Astrocyte of the spinal cord (primary cell): ENCODE results near the gene ACY1.

Experiments
- DNase-seq: peaks from one replicate; pipeline ENCODE4 v3.0.0; 2011; ENCODE audit warnings: low read depth, low spot score
- H3K4me3 ChIP-seq: 2 replicates; pipeline ENCODE4 v1.5.1; 2011; ENCODE audit warnings: low read depth, mild to moderate bottlenecking, low read length, moderate library complexity
- in situ Hi-C: cut with HindIII; loops from 2 replicates; pipeline ENCODE4 v1.10.0; 2017; ENCODE audit warnings: low sequenced_read_pairs
- TF ChIP-seq, protein P1 (sequence below): IDR thresholded peaks from 2 replicates; pipeline ENCODE4 v1.5.1; 2012; ENCODE audit warnings: low read depth, mild to moderate bottlenecking, low read length, inconsistent platforms

The ACY1 gene

GRCh38 chr3:51937611-51938450, 45.5 kb upstream of the ACY1 start:
- TF ChIP-seq, protein P1, sequence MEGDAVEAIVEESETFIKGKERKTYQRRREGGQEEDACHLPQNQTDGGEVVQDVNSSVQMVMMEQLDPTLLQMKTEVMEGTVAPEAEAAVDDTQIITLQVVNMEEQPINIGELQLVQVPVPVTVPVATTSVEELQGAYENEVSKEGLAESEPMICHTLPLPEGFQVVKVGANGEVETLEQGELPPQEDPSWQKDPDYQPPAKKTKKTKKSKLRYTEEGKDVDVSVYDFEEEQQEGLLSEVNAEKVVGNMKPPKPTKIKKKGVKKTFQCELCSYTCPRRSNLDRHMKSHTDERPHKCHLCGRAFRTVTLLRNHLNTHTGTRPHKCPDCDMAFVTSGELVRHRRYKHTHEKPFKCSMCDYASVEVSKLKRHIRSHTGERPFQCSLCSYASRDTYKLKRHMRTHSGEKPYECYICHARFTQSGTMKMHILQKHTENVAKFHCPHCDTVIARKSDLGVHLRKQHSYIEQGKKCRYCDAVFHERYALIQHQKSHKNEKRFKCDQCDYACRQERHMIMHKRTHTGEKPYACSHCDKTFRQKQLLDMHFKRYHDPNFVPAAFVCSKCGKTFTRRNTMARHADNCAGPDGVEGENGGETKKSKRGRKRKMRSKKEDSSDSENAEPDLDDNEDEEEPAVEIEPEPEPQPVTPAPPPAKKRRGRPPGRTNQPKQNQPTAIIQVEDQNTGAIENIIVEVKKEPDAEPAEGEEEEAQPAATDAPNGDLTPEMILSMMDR, result no peak
- no peak for DNase-seq
- in situ Hi-C loops, result no loop called here
- H3K4me3 ChIP-seq, result no peak overlapping the region

GRCh38 chr3:51938780-51939425, 44.4 kb upstream of the ACY1 start:
- H3K4me3 ChIP-seq, result no peak overlapping the region
- DNase-seq, result no peak
- TF ChIP-seq, protein P1, result no peak
- in situ Hi-C loops, result no loop called here

DNA sequence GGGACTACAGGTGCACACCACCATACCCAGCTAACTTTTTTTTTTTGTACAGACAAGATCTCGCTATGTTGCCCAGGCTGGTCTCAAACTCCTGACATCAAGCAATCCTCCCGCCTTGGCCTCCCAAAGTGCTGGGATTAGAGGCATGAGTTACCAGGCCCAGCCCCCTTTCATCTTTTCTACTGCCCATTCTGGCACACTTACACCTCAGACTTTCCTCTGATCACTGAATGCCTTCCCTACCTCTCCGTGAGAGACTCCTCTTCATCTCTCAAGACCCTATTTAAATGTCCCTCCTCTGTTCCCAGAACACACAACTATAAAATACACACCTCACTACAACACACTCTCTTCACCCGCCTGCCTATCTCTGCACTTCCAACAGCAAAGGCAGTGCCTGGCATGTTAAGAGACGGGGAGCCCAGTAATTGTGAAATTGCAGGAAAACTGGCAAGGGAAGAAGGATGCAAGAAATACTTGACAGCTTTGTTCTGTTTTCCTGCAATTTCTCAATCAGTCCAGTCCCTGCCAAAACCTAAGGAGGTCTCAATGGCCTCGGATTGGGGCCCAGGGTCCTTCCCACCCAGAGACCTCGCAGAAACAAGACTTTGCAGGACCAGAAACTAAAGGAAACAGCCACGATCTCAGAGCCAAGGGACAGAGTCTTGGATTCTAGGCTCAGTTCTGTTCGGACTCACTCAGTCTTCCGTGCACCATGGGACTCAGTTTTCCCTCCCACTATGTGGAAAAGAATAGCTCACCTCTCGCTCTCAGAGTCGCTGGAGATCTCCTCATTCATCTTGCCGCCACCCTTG, 42.5 kb upstream of the ACY1 start:
- H3K4me3 ChIP-seq, result peak overlapping the region; percentile 80
- DNase-seq, result no peak
- in situ Hi-C loops, result no loop called here
- TF ChIP-seq, protein P1, result no peak

DNA sequence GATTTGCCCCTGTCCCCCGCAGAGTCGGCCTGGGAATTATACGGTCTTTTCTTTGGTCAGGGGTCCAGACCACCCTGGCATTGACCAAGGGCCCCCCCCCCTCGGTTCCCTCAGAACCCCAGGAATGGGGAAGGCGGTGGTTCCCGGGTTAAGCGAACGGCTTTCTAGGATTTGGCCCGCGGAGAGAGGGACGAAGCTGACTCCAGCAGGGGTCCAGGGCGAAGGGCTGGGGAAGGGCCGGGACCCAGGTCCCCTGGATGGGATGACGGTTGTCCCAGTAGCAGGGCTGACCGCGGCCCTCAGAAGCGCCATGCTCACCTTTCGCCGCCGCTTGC, 41.9 kb upstream of the ACY1 start:
- in situ Hi-C loops, result no loop called here
- DNase-seq, result no peak
- TF ChIP-seq, protein P1, result no peak
- peak overlapping the region; percentile 80 for H3K4me3 ChIP-seq

GRCh38 chr3:51941798-51942602, 41.3 kb upstream of the ACY1 start, which contains the start of the genes PARP3 and RRP9:
PARP3 (plus strand) TSS chr3:51942363; CDS start chr3:51943356, 993 bp downstream.
RRP9 (minus strand) TSS chr3:51941904; CDS start chr3:51941867, 37 bp downstream.
- in situ Hi-C loops, result no loop called here
- TF ChIP-seq, protein P1, result peak; percentile 98
- H3K4me3 ChIP-seq, result peak within 1 kb of the TSS; percentile 80
- DNase-seq, result peak; percentile 100
